Kasumi-1 (cell line): ENCODE measurements around the gene KRTAP4-12.
"Not testable (repeated sequence)": the region's sequence is repeated elsewhere in the genome, so short reads cannot be mapped to it uniquely, and the experiment has no call there.

ENCODE experiments used
- DNase-seq, 2 experiments: peaks; one replicate each; lab custom pipeline; 2025; lab: John Stamatoyannopoulos, UW

Gene KRTAP4-12

GRCh38 chr17:41088760-41089352 is 35.1 kb downstream of the KRTAP4-12 start:
- not testable (repeated sequence) for DNase-seq

GRCh38 chr17:41084100-41084856 is 39.7 kb downstream of the KRTAP4-12 start, which contains the start of gene KRTAP4-7:
Gene KRTAP4-7 (plus strand): TSS chr17:41084150. CDS start chr17:41084207, 57 bp downstream.
- not testable (repeated sequence) for DNase-seq

GRCh38 chr17:41083427-41083826 is 40.6 kb downstream of the KRTAP4-12 start:
- DNase-seq: not testable (repeated sequence)

GRCh38 chr17:41082626-41083025 is 41.4 kb downstream of the KRTAP4-12 start:
- DNase-seq: no peak

GRCh38 chr17:41076788-41077187 is 47.2 kb downstream of the KRTAP4-12 start:
- no peak for DNase-seq

GRCh38 chr17:41073676-41074075 is 50.3 kb downstream of the KRTAP4-12 start:
- DNase-seq: no peak
